ENCODE data around the gene TEPSIN.

Gene TEPSIN

DNA sequence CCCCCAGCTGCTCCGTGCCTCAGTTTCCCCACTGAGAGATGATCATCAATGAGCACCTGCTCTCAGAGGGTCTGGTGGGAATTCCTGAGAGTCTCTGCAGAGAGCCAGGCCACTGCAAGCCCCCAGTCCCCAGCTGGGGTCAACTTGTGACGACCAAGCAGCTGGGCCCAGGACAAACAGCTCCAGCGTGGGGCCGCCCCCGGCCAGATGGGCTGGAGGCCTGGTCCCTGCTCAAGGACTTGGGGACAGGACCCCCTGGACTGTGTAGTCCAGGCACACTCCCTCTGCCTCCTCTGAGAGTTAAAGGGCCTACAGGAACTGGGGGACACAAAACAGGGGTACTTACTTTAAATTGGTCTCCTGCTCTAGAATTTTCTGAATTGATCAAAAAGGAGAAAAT is 56.3 kb downstream of the TEPSIN start:
- DNase-seq (ENCODE audit: low read depth): no peak

DNA sequence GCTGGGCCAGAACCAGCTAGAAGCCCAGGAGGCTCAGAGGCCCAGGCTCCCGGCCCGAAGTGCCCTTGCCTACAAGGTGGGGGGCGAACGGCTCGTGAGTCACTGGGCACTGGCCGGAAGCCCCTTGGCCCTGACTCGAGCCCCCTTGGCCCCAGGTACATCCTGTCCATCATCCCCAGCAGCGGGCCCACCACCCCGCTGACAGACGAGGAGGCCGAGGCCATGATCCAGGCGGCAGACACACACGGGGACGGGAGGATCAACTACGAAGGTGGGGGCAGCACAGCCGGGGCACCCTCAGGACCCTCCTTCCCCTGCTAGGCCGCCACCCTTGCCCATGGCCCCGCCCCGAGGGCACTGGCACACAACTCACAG is 57.1 kb downstream of the TEPSIN start:
- no peak for DNase-seq (ENCODE audit: low read depth)

- DNase-seq (ENCODE audit: low read depth): no peak
These were observed 57.7 kb downstream of the TEPSIN start for GRCh38 chr17:81180836-81181810.

DNA sequence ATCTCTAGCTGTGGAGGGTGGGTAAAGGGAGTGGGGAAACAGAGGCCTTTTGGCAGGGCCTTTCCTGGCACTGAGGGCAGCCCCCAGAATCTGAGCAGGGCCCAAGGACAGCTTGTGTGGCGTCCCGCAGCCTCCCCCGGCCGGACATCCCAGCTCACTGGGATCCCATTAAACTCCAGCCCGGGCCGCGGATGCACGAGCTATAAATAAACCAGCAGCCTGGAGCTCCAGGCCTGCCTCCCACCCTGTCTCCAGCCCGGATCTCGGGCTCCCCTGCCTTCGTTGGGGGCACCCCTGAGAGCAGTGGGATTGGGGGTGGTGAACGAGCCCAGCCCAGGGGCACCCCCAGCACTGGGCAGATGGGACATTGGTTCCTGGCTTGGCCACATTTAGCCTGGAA is 59.0 kb downstream of the TEPSIN start:
- no peak for DNase-seq (ENCODE audit: low read depth)

DNA sequence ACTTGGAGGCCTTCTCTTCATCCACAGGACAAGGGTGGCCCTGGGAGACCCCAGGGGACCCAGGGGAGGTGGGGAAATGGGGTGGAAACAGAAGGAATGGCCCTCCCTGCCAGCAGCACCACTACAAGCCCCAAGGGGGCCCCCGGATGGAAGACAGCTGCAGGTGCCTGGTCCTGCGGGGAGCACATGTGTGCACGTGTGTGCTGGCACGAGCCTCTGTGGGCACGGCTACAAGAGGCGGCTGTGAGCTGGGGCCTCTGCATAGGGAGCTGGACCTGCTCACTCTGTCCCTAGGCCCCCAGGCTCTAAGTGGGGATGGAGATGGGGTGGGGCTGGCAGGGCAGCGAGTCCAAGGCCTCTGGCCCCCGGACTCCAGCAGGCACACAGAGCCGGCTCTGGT is 59.6 kb downstream of the TEPSIN start:
- DNase-seq (ENCODE audit: low read depth): no peak

All from fibroblast of the conjunctiva (primary cell).